GM18868 (cell line): ENCODE data around the gene OTOP2.

Experiments
- ATAC-seq: cut with Tn5 transposase; IDR thresholded peaks from one replicate; pipeline ENCODE4 v1.9.1; 2021; ENCODE audit warnings: mild to moderate bottlenecking, moderate library complexity; ENCODE audit not compliant: unreplicated experiment

Gene OTOP2

GRCh38 chr17:74950207-74950606 is 26.1 kb downstream of the OTOP2 start:
- ATAC-seq: no peak

GRCh38 chr17:74951065-74951464 is 27.0 kb downstream of the OTOP2 start:
- no peak for ATAC-seq

- ATAC-seq: no peak
These were observed 27.8 kb downstream of the OTOP2 start for GRCh38 chr17:74951680-74952421.

GRCh38 chr17:74952431-74953133 is 28.5 kb downstream of the OTOP2 start:
- ATAC-seq: no peak

GRCh38 chr17:74953134-74953687 is 29.1 kb downstream of the OTOP2 start:
- ATAC-seq: no peak

- no peak for ATAC-seq
These were observed 30.0 kb downstream of the OTOP2 start for GRCh38 chr17:74954115-74954514.

GRCh38 chr17:74954665-74955421 is 30.8 kb downstream of the OTOP2 start:
- ATAC-seq: no peak

- no peak for ATAC-seq
These were observed 32.0 kb downstream of the OTOP2 start for GRCh38 chr17:74956093-74956492.

- ATAC-seq: no peak
These were observed 34.1 kb downstream of the OTOP2 start for GRCh38 chr17:74957935-74958740.

- ATAC-seq: no peak
These were observed 35.9 kb downstream of the OTOP2 start for GRCh38 chr17:74959826-74960515.

- ATAC-seq: no peak
These were observed 36.7 kb downstream of the OTOP2 start for GRCh38 chr17:74960570-74961342.

GRCh38 chr17:74961657-74962350 is 37.7 kb downstream of the OTOP2 start:
- no peak for ATAC-seq

GRCh38 chr17:74962622-74963394 is 38.7 kb downstream of the OTOP2 start:
- no peak for ATAC-seq

GRCh38 chr17:74963656-74964055 is 39.6 kb downstream of the OTOP2 start:
- ATAC-seq: no peak

GRCh38 chr17:74964246-74964761 is 40.2 kb downstream of the OTOP2 start:
- no peak for ATAC-seq

GRCh38 chr17:74964988-74965622 is 41.0 kb downstream of the OTOP2 start:
- ATAC-seq: no peak

- no peak for ATAC-seq
These were observed 44.3 kb downstream of the OTOP2 start for GRCh38 chr17:74968361-74968780.
